EL (cell line): Measurements from ENCODE around the gene FER.
"Not testable (repeated sequence)": the region's sequence is repeated elsewhere in the genome, so short reads cannot be mapped to it uniquely, and the experiment has no call there.

Experiments used
- DNase-seq: peaks from one replicate; pipeline ENCODE4 v3.0.0-alpha.2; 2016

Gene FER

GRCh38 chr5:109145139-109145538 lies 397.4 kb downstream of the FER start:
- DNase-seq = no peak

- DNase-seq = no peak
Measured at GRCh38 chr5:109146591-109146990, 398.9 kb downstream of the FER start.

GRCh38 chr5:109152565-109152964 lies 404.9 kb downstream of the FER start:
- no peak for DNase-seq

- DNase-seq = no peak
Measured at GRCh38 chr5:109155625-109156024, 407.9 kb downstream of the FER start.

- DNase-seq = no peak
Measured at GRCh38 chr5:109156885-109157284, 409.2 kb downstream of the FER start.

GRCh38 chr5:109160468-109160867 lies 412.8 kb downstream of the FER start:
- no peak for DNase-seq

- DNase-seq = peak; percentile 34
Measured at GRCh38 chr5:109161914-109162683, 414.4 kb downstream of the FER start.

- DNase-seq = no peak
Measured at GRCh38 chr5:109163336-109163735, 415.6 kb downstream of the FER start.

GRCh38 chr5:109164001-109164400 lies 416.3 kb downstream of the FER start:
- DNase-seq = no peak

GRCh38 chr5:109167586-109167985 lies 419.9 kb downstream of the FER start:
- no peak for DNase-seq

- DNase-seq = no peak
Measured at GRCh38 chr5:109168151-109168550, 420.5 kb downstream of the FER start.

- DNase-seq = no peak
Measured at GRCh38 chr5:109170629-109171350, 423.1 kb downstream of the FER start.

GRCh38 chr5:109171437-109172073 lies 423.9 kb downstream of the FER start:
- DNase-seq = not testable (repeated sequence)

- no peak for DNase-seq
Measured at GRCh38 chr5:109173036-109173794, 425.5 kb downstream of the FER start.

GRCh38 chr5:109177227-109177626 lies 429.5 kb downstream of the FER start:
- DNase-seq = no peak

- no peak for DNase-seq
Measured at GRCh38 chr5:109177782-109178181, 430.1 kb downstream of the FER start.

- no peak for DNase-seq
Measured at GRCh38 chr5:109180668-109181067, 433.0 kb downstream of the FER start.

GRCh38 chr5:109186759-109187158 lies 439.1 kb downstream of the FER start:
- DNase-seq = no peak

GRCh38 chr5:109191153-109191558 lies 443.5 kb downstream of the FER start:
- peak; percentile 26 for DNase-seq

- DNase-seq = no peak
Measured at GRCh38 chr5:109192027-109192426, 444.3 kb downstream of the FER start.

- DNase-seq = no peak
Measured at GRCh38 chr5:109192555-109193281, 445.0 kb downstream of the FER start.

GRCh38 chr5:109195667-109196066 lies 448.0 kb downstream of the FER start:
- no peak for DNase-seq
